Limb (tissue), 2 donors: ENCODE results near the gene CARD11.
"Not testable (repeated sequence)": the region's sequence is repeated elsewhere in the genome, so short reads cannot be mapped to it uniquely, and the experiment has no call there.

Source experiments
- DNase-seq, 2 donors: peaks; one replicate each; pipeline ENCODE4 v3.0.0-alpha.2; 2016; ENCODE audit errors: extremely low spot score in 2 of 2

CARD11 gene

GRCh38 chr7:2927592-2927991 lies 116.1 kb downstream of the CARD11 start:
- no peak for DNase-seq

GRCh38 chr7:2926896-2927405 lies 116.7 kb downstream of the CARD11 start:
- DNase-seq, result peak in 1 of 2 donors; percentile 30

- no peak for DNase-seq
Measured at GRCh38 chr7:2926120-2926895, 117.4 kb downstream of the CARD11 start.

GRCh38 chr7:2924866-2925840 lies 118.5 kb downstream of the CARD11 start:
- DNase-seq, result peak in 1 of 2 donors; percentile 22

- DNase-seq, result no peak
Measured at GRCh38 chr7:2923886-2924574, 119.6 kb downstream of the CARD11 start.

- no peak for DNase-seq
Measured at GRCh38 chr7:2923291-2923781, 120.3 kb downstream of the CARD11 start.

GRCh38 chr7:2922866-2923265 lies 120.8 kb downstream of the CARD11 start:
- DNase-seq, result no peak

GRCh38 chr7:2922348-2922691 lies 121.3 kb downstream of the CARD11 start:
- no peak for DNase-seq

- no peak for DNase-seq
Measured at GRCh38 chr7:2921653-2922347, 121.9 kb downstream of the CARD11 start.

- no peak for DNase-seq
Measured at GRCh38 chr7:2920956-2921652, 122.6 kb downstream of the CARD11 start.

- DNase-seq, result not testable (repeated sequence)
Measured at GRCh38 chr7:2920480-2920879, 123.2 kb downstream of the CARD11 start.

- no peak for DNase-seq
Measured at GRCh38 chr7:2920041-2920440, 123.6 kb downstream of the CARD11 start.

GRCh38 chr7:2919256-2919655 lies 124.4 kb downstream of the CARD11 start:
- no peak for DNase-seq

GRCh38 chr7:2918406-2918805 lies 125.3 kb downstream of the CARD11 start:
- DNase-seq, result no peak

- DNase-seq, result no peak
Measured at GRCh38 chr7:2915023-2915422, 128.6 kb downstream of the CARD11 start.

- no peak for DNase-seq
Measured at GRCh38 chr7:2913760-2914387, 129.8 kb downstream of the CARD11 start.

GRCh38 chr7:2912684-2913439 lies 130.8 kb downstream of the CARD11 start:
- no peak for DNase-seq

GRCh38 chr7:2911466-2911865 lies 132.2 kb downstream of the CARD11 start:
- DNase-seq, result no peak

GRCh38 chr7:2909471-2910039 lies 134.1 kb downstream of the CARD11 start:
- no peak for DNase-seq
